H1 (cell line): ENCODE results near the gene CCDC92B. TPM values are rescaled to one million over a fixed set of nuclear protein-coding genes. Genes with fewer than 3 reads are reported as not detected.

Experiments
- CTCF ChIA-PET: fragments of 300-600 bp; sonication (Branson Sonifier 250); formaldehyde crosslinking; loops from one replicate; lab custom pipeline; 2021; ENCODE audit not compliant: partially characterized antibody; lab: Charles Lee
- POLR2A ChIA-PET: fragments of 300-600 bp; sonication (Branson Sonifier 250); formaldehyde crosslinking; loops from one replicate; lab custom pipeline; 2021; ENCODE audit warnings: inconsistent platforms; ENCODE audit not compliant: partially characterized antibody; lab: Charles Lee
- DNase-seq, 2 experiments: peaks; one replicate each; pipeline versions ENCODE4 v3.0.0 to v3.0.0-alpha.2; 2010 to 2022; ENCODE audit warnings: low spot score in 2 of 2, low read depth in 1 of 2, mixed read lengths in 1 of 2
- FAIRE-seq: peaks from 2 replicates; lab custom pipeline; 2011; peaks lifted over from hg19 to GRCh38; lab: Jason Lieb, UNC
- H2AFZ ChIP-seq: 2 replicates; pipeline ENCODE4 v1.8.1; 2012; ENCODE audit warnings: low read length, inconsistent platforms
- H2AK5ac ChIP-seq: 2 replicates; pipeline ENCODE4 v1.6.1; 2013; ENCODE audit warnings: low read depth, low read length
- H2BK120ac ChIP-seq: replicated peaks from 2 replicates; pipeline ENCODE3; 2013; ENCODE audit warnings: low read depth, low read length, inconsistent platforms
- H2BK12ac ChIP-seq: 2 replicates; pipeline ENCODE4 v1.6.1; 2013; ENCODE audit warnings: low read depth, low read length
- H2BK15ac ChIP-seq: 2 replicates; pipeline ENCODE4 v1.6.1; 2013; ENCODE audit warnings: low read length
- H2BK20ac ChIP-seq: 2 replicates; pipeline ENCODE4 v1.6.1; 2013; ENCODE audit warnings: low read length
- H2BK5ac ChIP-seq: 2 replicates; pipeline ENCODE4 v1.6.1; 2013; ENCODE audit warnings: low read depth, low read length
- H3K14ac ChIP-seq: 2 replicates; pipeline ENCODE4 v1.6.1; 2013; ENCODE audit warnings: inconsistent platforms; ENCODE audit not compliant: insufficient read length
- H3K18ac ChIP-seq: 2 replicates; pipeline ENCODE4 v1.6.1; 2013; ENCODE audit warnings: low read length; ENCODE audit errors: extremely low read depth
- H3K23ac ChIP-seq: 2 replicates; pipeline ENCODE4 v1.6.1; 2013; ENCODE audit warnings: inconsistent platforms; ENCODE audit not compliant: insufficient read length
- H3K23me2 ChIP-seq: 2 replicates; pipeline ENCODE4 v1.6.1; 2013; ENCODE audit warnings: low read depth, low read length
- H3K27ac ChIP-seq: 2 replicates; pipeline ENCODE4 v1.6.1; 2011; ENCODE audit warnings: low read depth, low read length, inconsistent platforms
- H3K27me3 ChIP-seq, 4 experiments: replicated peaks in 1 of 4; 1 replicate in 1 of 4; 2 replicates in 3 of 4; pipeline versions ENCODE4 v1.6.1 to v1.8.1; 2011 to 2013; ENCODE audit warnings: low read length in 3 of 4, mild to moderate bottlenecking in 3 of 4, inconsistent platforms in 2 of 4, mixed read lengths in 2 of 4, moderate library complexity in 1 of 4; ENCODE audit not compliant: control insufficient read depth in 3 of 4, insufficient read depth in 3 of 4; ENCODE audit errors: extremely low read depth in 1 of 4
- H3K36me3 ChIP-seq, 4 experiments: 2 replicates each; pipeline versions ENCODE4 v1.6.1 to v1.8.1; 2011 to 2013; ENCODE audit warnings: mild to moderate bottlenecking in 4 of 4, low read length in 3 of 4, moderate library complexity in 2 of 4, control low read depth in 1 of 4, inconsistent platforms in 1 of 4; ENCODE audit not compliant: insufficient read depth in 4 of 4, control insufficient read depth in 2 of 4
- H3K4ac ChIP-seq: replicated peaks from 2 replicates; pipeline ENCODE3; 2013; ENCODE audit warnings: low read length, low read depth, mixed read lengths, inconsistent platforms; ENCODE audit not compliant: insufficient read length
- H3K4me1 ChIP-seq, 4 experiments: replicated peaks in 1 of 4; 1 replicate in 1 of 4; 2 replicates in 3 of 4; pipeline versions ENCODE4 v1.6.1 to v1.8.1; 2011 to 2013; ENCODE audit warnings: low read length in 3 of 4, inconsistent platforms in 2 of 4, mixed read lengths in 1 of 4; ENCODE audit not compliant: insufficient read depth in 4 of 4, control insufficient read depth in 3 of 4
- H3K4me2 ChIP-seq, 2 experiments: 2 replicates each; pipeline versions ENCODE4 v1.6.1 to v1.8.1; 2011 to 2013; ENCODE audit warnings: low read depth in 2 of 2, low read length in 2 of 2, control low read depth in 1 of 2, inconsistent platforms in 1 of 2, mild to moderate bottlenecking in 1 of 2; ENCODE audit not compliant: insufficient read depth in 1 of 2
- H3K4me3 ChIP-seq, 4 experiments: fragments of 200-600, 300-600 bp in 1 of 4; sonication (generic), shearing (Covaris generic), sonication (Bioruptor Twin) in 1 of 4; 2 replicates each; pipeline versions ENCODE4 v1.5.1 to v1.8.1; 2011 to 2016; ENCODE audit warnings: low read length in 4 of 4, low read depth in 3 of 4, control low read depth in 2 of 4, inconsistent platforms in 2 of 4, mild to moderate bottlenecking in 2 of 4, mixed read lengths in 1 of 4, moderate library complexity in 1 of 4; ENCODE audit not compliant: insufficient read depth in 2 of 4; ENCODE audit errors: extremely low read depth in 1 of 4
- H3K56ac ChIP-seq: replicated peaks from 2 replicates; pipeline ENCODE3; 2013; ENCODE audit warnings: low read depth, mild to moderate bottlenecking, mixed read lengths, low read length, inconsistent platforms; ENCODE audit not compliant: insufficient read length
- H3K79me1 ChIP-seq: 2 replicates; pipeline ENCODE4 v1.6.1; 2013; ENCODE audit warnings: low read depth, low read length, control low read depth
- H3K79me2 ChIP-seq, 2 experiments: 2 replicates each; pipeline versions ENCODE4 v1.6.1 to v1.8.1; 2012 to 2013; ENCODE audit warnings: low read length in 2 of 2, mild to moderate bottlenecking in 2 of 2, inconsistent platforms in 1 of 2; ENCODE audit not compliant: insufficient read depth in 2 of 2, control insufficient read depth in 1 of 2
- H3K9ac ChIP-seq, 4 experiments: replicated peaks in 1 of 4; 1 replicate in 1 of 4; 2 replicates in 3 of 4; pipeline versions ENCODE4 v1.6.1 to v1.8.1; 2011 to 2013; ENCODE audit warnings: low read depth in 3 of 4, low read length in 3 of 4, control low read depth in 2 of 4, mild to moderate bottlenecking in 2 of 4, moderate library complexity in 2 of 4, inconsistent platforms in 1 of 4; ENCODE audit errors: extremely low read depth in 1 of 4
- H3K9me3 ChIP-seq, 2 experiments: 2 replicates each; pipeline versions ENCODE4 v1.6.1 to v1.8.1; 2012 to 2013; ENCODE audit warnings: mild to moderate bottlenecking in 2 of 2, moderate library complexity in 2 of 2, control low read depth in 1 of 2, inconsistent platforms in 1 of 2, low read depth in 1 of 2, low read length in 1 of 2, mixed read lengths in 1 of 2; ENCODE audit not compliant: insufficient read depth in 2 of 2
- H4K20me1 ChIP-seq, 2 experiments: replicated peaks in 1 of 2; 2 replicates each; pipeline versions ENCODE3 to v1.8.1; 2011 to 2013; ENCODE audit warnings: inconsistent platforms in 2 of 2, low read length in 2 of 2, mild to moderate bottlenecking in 1 of 2; ENCODE audit not compliant: insufficient read depth in 2 of 2, control insufficient read depth in 1 of 2
- H4K5ac ChIP-seq: 2 replicates; pipeline ENCODE4 v1.6.1; 2013; ENCODE audit warnings: low read length, low read depth, mixed read lengths, inconsistent platforms; ENCODE audit not compliant: insufficient read length
- H4K8ac ChIP-seq: 2 replicates; pipeline ENCODE4 v1.8.0; 2013; ENCODE audit warnings: mild to moderate bottlenecking, moderate library complexity, low read length, inconsistent platforms; ENCODE audit not compliant: insufficient read depth; ENCODE audit errors: extremely low read depth
- H4K91ac ChIP-seq: replicated peaks from 2 replicates; pipeline ENCODE3; 2013; ENCODE audit warnings: low read length, mixed read lengths, inconsistent platforms; ENCODE audit not compliant: insufficient read length
- CBX8 ChIP-seq: fragments of 300-800, 300-1000 bp; sonication (generic); IDR thresholded peaks from 2 replicates; pipeline ENCODE4 v1.7.1; 2016; ENCODE audit warnings: low read depth, low read length, borderline replicate concordance
- YY1 ChIP-seq: IDR thresholded peaks from 2 replicates; pipeline ENCODE4 v1.6.1; 2011; ENCODE audit warnings: low read depth, mild to moderate bottlenecking, low read length
- WGBS, 2 experiments: shearing (Covaris generic) in 1 of 2; methylation state at CpG; one replicate each; pipeline versions ENCODE4 v1.1.6 to v1.1.7; 2013 to 2015; ENCODE audit warnings: low lambda C conversion rate in 2 of 2, mixed read lengths in 2 of 2, inconsistent platforms in 1 of 2, low coverage in 1 of 2, missing lambda C conversion rate in 1 of 2; ENCODE audit not compliant: insufficient replicate concordance in 2 of 2, insufficient coverage in 1 of 2, insufficient read length in 1 of 2; ENCODE audit errors: extremely low coverage in 1 of 2, missing lambda C conversion rate in 1 of 2; 5-methylcytosine and 5-hydroxymethylcytosine counted together
- polyA plus RNA-seq, 7 experiments: library from polyadenylated mRNA; depleted of rRNA in 3 of 7; stranded (reverse) in 5 of 7; unstranded in 2 of 7; fragments of >200 nt in 5 of 7; fragments of 200-250 nt in 2 of 7; gene quantifications; 1 replicate in 5 of 7; 2 replicates in 1 of 7; 4 replicates in 1 of 7; pipeline versions ENCODE4 v1.2.1 to v1.2.3, GENCODE V29; 2011 to 2013; ENCODE audit warnings: missing spikeins in 2 of 7, mixed read lengths in 2 of 7
- total RNA-seq: library from RNA; stranded (reverse); fragmentation: NEBNext Ultra II Directional; extraction: Animal tissue kit (Norgen Biotek cat#: 25700); gene quantifications from 2 replicates; pipeline ENCODE4 v1.2.1, GENCODE V29; 2021

Gene CCDC92B
- total and polyA plus RNA-seq, 2 of the 8 experiments (the other 6 are each of a cell fraction or from before 2014, with no cell fraction given) = 5.5 to 12.1 TPM

DNA sequence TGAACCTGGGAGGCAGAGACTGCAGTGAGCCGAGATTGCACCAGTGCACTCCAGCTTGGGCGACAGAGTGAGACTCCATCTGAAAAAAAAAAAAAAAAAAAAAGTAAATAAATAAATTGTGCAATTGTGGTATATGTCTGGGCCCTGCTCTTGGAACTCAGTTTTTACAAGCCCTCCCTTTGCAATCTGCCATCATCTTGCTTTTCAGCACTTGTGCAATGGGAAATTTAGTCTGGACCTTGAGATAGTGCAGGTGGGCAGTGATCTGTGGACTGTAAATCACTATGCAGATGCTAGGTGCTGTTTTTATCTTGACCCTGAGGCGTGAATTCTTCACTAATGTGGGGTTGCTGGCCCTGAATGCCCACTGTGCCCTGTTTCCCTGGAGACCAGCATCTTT is 40.2 kb upstream of the CCDC92B start:
- H3K4ac ChIP-seq = no peak overlapping the region
- no peak overlapping the region for H4K91ac ChIP-seq
- H4K8ac ChIP-seq = no peak overlapping the region
- H4K20me1 ChIP-seq = peaks cover 0 to 5% of the 10 kb centered on the region in 2 experiments
- H2BK120ac ChIP-seq = no peak overlapping the region
- H3K18ac ChIP-seq = no peak overlapping the region
- no peak overlapping the region for H2BK15ac ChIP-seq
- no peak overlapping the region for H3K14ac ChIP-seq
- no peaks in the 10 kb centered on the region for H3K9me3 ChIP-seq
- no peak overlapping the region for H2BK20ac ChIP-seq
- no peak overlapping the region for H2BK5ac ChIP-seq
- H3K23ac ChIP-seq = no peak overlapping the region
- no peak overlapping the region for H4K5ac ChIP-seq
- no peak for DNase-seq
- H3K4me2 ChIP-seq = no peak overlapping the region
- H2AK5ac ChIP-seq = no peak overlapping the region
- H2AFZ ChIP-seq = no peak overlapping the region
- no peak overlapping the region for H3K56ac ChIP-seq
- H3K79me2 ChIP-seq = no peaks in the 10 kb centered on the region
- H3K23me2 ChIP-seq = no peaks in the 10 kb centered on the region
- H3K4me1 ChIP-seq = no peaks in the 10 kb centered on the region; a peak in 1 of 7 replicates
- H3K9ac ChIP-seq = no peak overlapping the region
- 92% methylated on average over 3 of the region's 3 CpGs; no CpG with 5 or more reads in 1 of the 2 experiments for WGBS, 2 experiments
- no peaks in the 10 kb centered on the region for H3K27me3 ChIP-seq
- H3K4me3 ChIP-seq = no peak overlapping the region
- no peak for TF ChIP-seq CBX8
- TF ChIP-seq YY1 = no peak
- no peaks in the 10 kb centered on the region for H3K36me3 ChIP-seq
- H3K79me1 ChIP-seq = no peaks in the 10 kb centered on the region
- POLR2A ChIA-PET = interaction anchor here (0.7 to 1.1 kb wide), 2 partner anchors 10 to 20 kb away, joined by 3 to 4 read pairs; no protein-coding TSS in a partner anchor
- no peak for FAIRE-seq
- H3K27ac ChIP-seq = no peak overlapping the region
- no peak overlapping the region for H2BK12ac ChIP-seq
- CTCF ChIA-PET = interaction anchor here (0.5 to 2.0 kb wide), 9 partner anchors 18 to 1027 kb away, joined by 3 to 8 read pairs (median 4); no protein-coding TSS in a partner anchor
